Measurements from ENCODE around the gene NXF1. TPM values are rescaled to one million over a fixed set of nuclear protein-coding genes. Genes with fewer than 3 reads are reported as not detected.

Gene NXF1
- total and polyA plus RNA-seq, 10 of the 15 experiments (the other 5 are each of a cell fraction or from before 2014, with no cell fraction given): 20.7 to 84.9 (median 40.6) TPM

DNA sequence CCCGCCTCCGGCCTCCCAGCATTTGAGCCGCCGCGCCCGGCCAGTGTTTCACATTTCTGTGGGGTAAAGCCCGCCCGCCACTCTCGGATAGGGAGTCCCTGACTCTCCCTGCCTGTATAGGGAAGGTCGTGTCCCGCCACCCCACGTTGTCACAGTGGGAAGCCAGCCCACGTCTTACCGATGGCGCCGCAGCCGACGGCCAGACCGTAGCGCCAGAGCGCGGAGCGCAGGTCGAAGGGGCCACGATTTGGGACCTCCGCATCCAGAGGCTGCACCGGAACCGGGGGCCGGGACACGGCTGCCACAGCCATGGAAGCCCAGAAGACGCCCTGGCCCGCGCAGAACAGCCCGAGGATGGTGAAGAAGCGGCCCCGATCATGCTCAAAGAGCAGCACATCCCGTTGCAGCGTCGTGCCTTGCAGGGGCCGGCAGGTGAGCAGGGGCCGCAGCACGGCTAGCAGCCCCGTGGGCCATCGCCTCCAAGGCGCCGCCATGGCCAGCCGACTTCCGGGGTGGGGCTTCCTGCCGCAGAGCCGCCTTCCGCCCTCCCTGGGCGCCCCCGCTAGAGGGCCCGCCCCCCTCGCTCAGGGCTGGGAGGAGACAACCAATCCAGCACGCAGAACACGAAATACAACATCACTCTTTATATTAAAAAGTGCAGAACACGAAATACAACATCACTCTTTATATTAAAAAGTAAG lies 13.6 kb downstream of the NXF1 start, which contains the start of gene TMEM223:
TMEM223 (minus strand) TSS at position 506 of the 701 bp plus-strand sequence; CDS start at position 494, 12 bp downstream.
- intact Hi-C loops (cut with micrococcal nuclease; ENCODE audit: unreplicated experiment) (no loop called here), in situ Hi-C loops (cut with MboI) (no loop called here)
- POLR2A ChIA-PET: interaction anchor here (0.6 to 6.0 kb wide), 10 partner anchors 12 to 230 kb away, joined by 3 to 44 read pairs (median 4); partner anchors contain the start of genes NXF1, POLR2G, STX5 and TEX54
- Histone ChIP-seq H3K4me1 (ENCODE audit: control insufficient read depth, insufficient read depth, low read length) (peaks cover 11% of the 10 kb centered on the region), H3K9ac (ENCODE audit: control insufficient read depth, insufficient read depth, low read length) (peak within 1 kb of the TSS; percentile 76), H3K27ac (ENCODE audit: control insufficient read depth, insufficient read depth) (peak within 1 kb of the TSS; percentile 63), H3K79me2 (ENCODE audit: control insufficient read depth, insufficient read depth, low read length) (peaks cover 37% of the 10 kb centered on the region), H3K4me3 (peak within 1 kb of the TSS; percentile 84), H3K9me3 (replicated peaks; ENCODE audit: control insufficient read depth, insufficient read depth, low read length) (no peaks in the 10 kb centered on the region), H4K20me1 (ENCODE audit: control insufficient read depth, insufficient read depth) (no peaks in the 10 kb centered on the region), H3K27me3 (replicated peaks in 1 of 2; ENCODE audit: control insufficient read depth in 2 of 2, insufficient read depth in 2 of 2, low read length in 1 of 2) (no peaks in the 10 kb centered on the region), H3K36me3 (ENCODE audit: control insufficient read depth in 2 of 2, insufficient read depth in 2 of 2, low read length in 1 of 2) (peaks cover 14 to 27% of the 10 kb centered on the region in 2 experiments), H3K4me2 (ENCODE audit: control insufficient read depth, insufficient read depth) (peak within 1 kb of the TSS; percentile 88), H2AFZ (ENCODE audit: control insufficient read depth, low read depth, low read length) (peak within 1 kb of the TSS; percentile 71; the same call in 1 of the 2 replicates)
- BruUV-seq (replicated peaks): no TSS peak
- RAD21 ChIA-PET (ENCODE audit: unreplicated experiment): interaction anchor here (0.6 to 1.3 kb wide), 4 partner anchors 17 to 169 kb away, joined by 3 read pairs; partner anchors contain the start of gene STX5
- under 1% methylated on average over 52 of the region's 58 CpGs for WGBS (ENCODE audit: insufficient coverage, insufficient replicate concordance, low lambda C conversion rate, missing lambda C conversion rate)
- SMC1A ChIA-PET (ENCODE audit: uncharacterized antibody, unreplicated experiment): interaction anchor here (0.8 to 1.0 kb wide), 2 partner anchors 40 to 66 kb away, joined by 3 to 4 read pairs; no protein-coding TSS in a partner anchor
- ATAC-seq (peak; percentile 90), FAIRE-seq (peak; percentile 27), DNase-seq (ENCODE audit: low read depth, low spot score) (no peak)
- CTCF ChIA-PET: interaction anchor here (0.9 to 6.6 kb wide), 7 partner anchors 8 to 90 kb away, joined by 3 to 68 read pairs (median 4); partner anchors contain the start of gene SLC3A2
- TF ChIP-seq KAT2A (conservative IDR thresholded peaks at IDR 0.05; ENCODE audit: control insufficient read depth, low read depth, low read length) (no peak), SRF (IDR thresholded peaks at IDR 0.05; ENCODE audit: low read depth in 2 of 2, low read length in 2 of 2) (peak in 1 of 2 experiments; percentile 43; a peak in 1 of 4 replicates), CBFB (IDR thresholded peaks at IDR 0.05; ENCODE audit: low read depth) (0 out of 2 replicates have a peak, but pooled peaks have one; percentile 49), PAX5 (IDR thresholded peaks at IDR 0.05; ENCODE audit: borderline replicate concordance, low read depth, low read length) (peak; percentile 43; the same call in 1 of the 2 replicates), BACH1 (IDR thresholded peaks at IDR 0.05; ENCODE audit: borderline replicate concordance) (peak; percentile 89), RUNX3 (IDR thresholded peaks at IDR 0.05; ENCODE audit: low read length) (peak; percentile 40; the same call in 1 of the 2 replicates), YY1 (IDR thresholded peaks at IDR 0.05; ENCODE audit: low read depth, low read length) (peak; percentile 97), SMAD5 (IDR thresholded peaks at IDR 0.05; ENCODE audit: low read depth) (peak; percentile 77), BHLHE40 (IDR thresholded peaks at IDR 0.05; ENCODE audit: borderline replicate concordance in 1 of 2, low read depth in 2 of 2, low read length in 1 of 2) (peak; percentile 15 to 54; a peak in 1 of 4 replicates), POLR2A (IDR thresholded peaks at IDR 0.05; ENCODE audit: low read depth, low read length) (peak; percentile 98), ZBED1 (IDR thresholded peaks at IDR 0.05; ENCODE audit: borderline replicate concordance) (no peak; the same call in 1 of the 2 replicates), NFYB (IDR thresholded peaks at IDR 0.05; ENCODE audit: insufficient read depth, low read depth, low read length) (no peak)
- TF ChIP-seq, protein P1, sequence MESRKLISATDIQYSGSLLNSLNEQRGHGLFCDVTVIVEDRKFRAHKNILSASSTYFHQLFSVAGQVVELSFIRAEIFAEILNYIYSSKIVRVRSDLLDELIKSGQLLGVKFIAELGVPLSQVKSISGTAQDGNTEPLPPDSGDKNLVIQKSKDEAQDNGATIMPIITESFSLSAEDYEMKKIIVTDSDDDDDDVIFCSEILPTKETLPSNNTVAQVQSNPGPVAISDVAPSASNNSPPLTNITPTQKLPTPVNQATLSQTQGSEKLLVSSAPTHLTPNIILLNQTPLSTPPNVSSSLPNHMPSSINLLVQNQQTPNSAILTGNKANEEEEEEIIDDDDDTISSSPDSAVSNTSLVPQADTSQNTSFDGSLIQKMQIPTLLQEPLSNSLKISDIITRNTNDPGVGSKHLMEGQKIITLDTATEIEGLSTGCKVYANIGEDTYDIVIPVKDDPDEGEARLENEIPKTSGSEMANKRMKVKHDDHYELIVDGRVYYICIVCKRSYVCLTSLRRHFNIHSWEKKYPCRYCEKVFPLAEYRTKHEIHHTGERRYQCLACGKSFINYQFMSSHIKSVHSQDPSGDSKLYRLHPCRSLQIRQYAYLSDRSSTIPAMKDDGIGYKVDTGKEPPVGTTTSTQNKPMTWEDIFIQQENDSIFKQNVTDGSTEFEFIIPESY (IDR thresholded peaks at IDR 0.05): no peak
- TF ChIP-seq, protein P2, sequence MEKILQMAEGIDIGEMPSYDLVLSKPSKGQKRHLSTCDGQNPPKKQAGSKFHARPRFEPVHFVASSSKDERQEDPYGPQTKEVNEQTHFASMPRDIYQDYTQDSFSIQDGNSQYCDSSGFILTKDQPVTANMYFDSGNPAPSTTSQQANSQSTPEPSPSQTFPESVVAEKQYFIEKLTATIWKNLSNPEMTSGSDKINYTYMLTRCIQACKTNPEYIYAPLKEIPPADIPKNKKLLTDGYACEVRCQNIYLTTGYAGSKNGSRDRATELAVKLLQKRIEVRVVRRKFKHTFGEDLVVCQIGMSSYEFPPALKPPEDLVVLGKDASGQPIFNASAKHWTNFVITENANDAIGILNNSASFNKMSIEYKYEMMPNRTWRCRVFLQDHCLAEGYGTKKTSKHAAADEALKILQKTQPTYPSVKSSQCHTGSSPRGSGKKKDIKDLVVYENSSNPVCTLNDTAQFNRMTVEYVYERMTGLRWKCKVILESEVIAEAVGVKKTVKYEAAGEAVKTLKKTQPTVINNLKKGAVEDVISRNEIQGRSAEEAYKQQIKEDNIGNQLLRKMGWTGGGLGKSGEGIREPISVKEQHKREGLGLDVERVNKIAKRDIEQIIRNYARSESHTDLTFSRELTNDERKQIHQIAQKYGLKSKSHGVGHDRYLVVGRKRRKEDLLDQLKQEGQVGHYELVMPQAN (conservative IDR thresholded peaks at IDR 0.05): peak; percentile 93
- TF ChIP-seq, protein P3, sequence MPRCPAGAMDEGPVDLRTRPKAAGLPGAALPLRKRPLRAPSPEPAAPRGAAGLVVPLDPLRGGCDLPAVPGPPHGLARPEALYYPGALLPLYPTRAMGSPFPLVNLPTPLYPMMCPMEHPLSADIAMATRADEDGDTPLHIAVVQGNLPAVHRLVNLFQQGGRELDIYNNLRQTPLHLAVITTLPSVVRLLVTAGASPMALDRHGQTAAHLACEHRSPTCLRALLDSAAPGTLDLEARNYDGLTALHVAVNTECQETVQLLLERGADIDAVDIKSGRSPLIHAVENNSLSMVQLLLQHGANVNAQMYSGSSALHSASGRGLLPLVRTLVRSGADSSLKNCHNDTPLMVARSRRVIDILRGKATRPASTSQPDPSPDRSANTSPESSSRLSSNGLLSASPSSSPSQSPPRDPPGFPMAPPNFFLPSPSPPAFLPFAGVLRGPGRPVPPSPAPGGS (IDR thresholded peaks at IDR 0.05; ENCODE audit: borderline replicate concordance, insufficient read depth, low read depth, low read length, poor library complexity, severe bottlenecking): peak; percentile 94
- TF ChIP-seq, protein P4, sequence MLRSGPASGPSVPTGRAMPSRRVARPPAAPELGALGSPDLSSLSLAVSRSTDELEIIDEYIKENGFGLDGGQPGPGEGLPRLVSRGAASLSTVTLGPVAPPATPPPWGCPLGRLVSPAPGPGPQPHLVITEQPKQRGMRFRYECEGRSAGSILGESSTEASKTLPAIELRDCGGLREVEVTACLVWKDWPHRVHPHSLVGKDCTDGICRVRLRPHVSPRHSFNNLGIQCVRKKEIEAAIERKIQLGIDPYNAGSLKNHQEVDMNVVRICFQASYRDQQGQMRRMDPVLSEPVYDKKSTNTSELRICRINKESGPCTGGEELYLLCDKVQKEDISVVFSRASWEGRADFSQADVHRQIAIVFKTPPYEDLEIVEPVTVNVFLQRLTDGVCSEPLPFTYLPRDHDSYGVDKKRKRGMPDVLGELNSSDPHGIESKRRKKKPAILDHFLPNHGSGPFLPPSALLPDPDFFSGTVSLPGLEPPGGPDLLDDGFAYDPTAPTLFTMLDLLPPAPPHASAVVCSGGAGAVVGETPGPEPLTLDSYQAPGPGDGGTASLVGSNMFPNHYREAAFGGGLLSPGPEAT (IDR thresholded peaks at IDR 0.05; ENCODE audit: low read depth): peak; percentile 83
